ENCODE data around the gene ARHGAP21.

- TF ChIP-seq CTCF (conservative IDR thresholded peaks at IDR 0.05): no peak
- TF ChIP-seq EZH2 (IDR thresholded peaks at IDR 0.05; ENCODE audit: low read depth): no peak
Observed at GRCh38 chr10:24730811-24731210, 7.1 kb upstream of the ARHGAP21 start.
